A549 (cell line): Measurements from ENCODE around the gene RAD9A. TPM values are rescaled to one million over a fixed set of nuclear protein-coding genes. Genes with fewer than 3 reads are reported as not detected.

Source experiments
- ATAC-seq, 2 experiments: fragments of 200-7000 bp in 1 of 2; fragments of >200 bp in 1 of 2; cut with Nextera tagmentation in 1 of 2; cut with Tn5 transposase in 1 of 2; 3 replicates each; pipeline versions ENCODE4 v1.8.0 to v1.9.1; 2018 to 2020; ENCODE audit warnings: mild to moderate bottlenecking in 1 of 2, moderate library complexity in 1 of 2
- CTCF ChIA-PET: fragments of 300-600 bp; sonication (Branson Sonifier 250); formaldehyde crosslinking; extraction: SDS; loops from one replicate; lab custom pipeline; 2021; ENCODE audit warnings: antibody characterized with exemption, inconsistent platforms; lab: Yijun Ruan, JAX
- POLR2A ChIA-PET: fragments of 350-600 bp; formaldehyde crosslinking; extraction: SDS; loops from one replicate; lab custom pipeline; 2021; ENCODE audit warnings: antibody characterized with exemption, inconsistent platforms; lab: Yijun Ruan, JAX
- DNase-seq, 2 experiments: peaks; one replicate each; pipeline versions ENCODE4 v3.0.0 to v3.0.0-alpha.2; 2011 to 2016; ENCODE audit warnings: low read depth in 1 of 2, low spot score in 1 of 2
- FAIRE-seq: peaks from 2 replicates; lab custom pipeline; 2011; peaks lifted over from hg19 to GRCh38; lab: Jason Lieb, UNC
- H3K27ac ChIP-seq, 2 experiments: fragments of >200 bp; sonication (Bioruptor Twin); formaldehyde crosslinking; 3 replicates each; pipeline ENCODE4 v1.5.1; 2016 to 2017
- H3K4me1 ChIP-seq: fragments of >200 bp; sonication (Bioruptor Twin); formaldehyde crosslinking; 3 replicates; pipeline ENCODE4 v1.6.1; 2016
- H3K4me2 ChIP-seq: fragments of >200 bp; sonication (Bioruptor Twin); formaldehyde crosslinking; 3 replicates; pipeline ENCODE4 v1.6.1; 2016
- H3K4me3 ChIP-seq: fragments of >200 bp; sonication (Bioruptor Twin); formaldehyde crosslinking; 3 replicates; pipeline ENCODE4 v1.5.1; 2016
- H3K9me3 ChIP-seq: fragments of >200 bp; sonication (Bioruptor Twin); formaldehyde crosslinking; 3 replicates; pipeline ENCODE4 v1.6.1; 2016
- BHLHE40 ChIP-seq: IDR thresholded peaks from 2 replicates; pipeline ENCODE4 v1.6.1; 2012; ENCODE audit warnings: low read depth, low read length, inconsistent platforms
- CBX8 ChIP-seq: fragments of 200-600 bp; sonication (generic); IDR thresholded peaks from 2 replicates; pipeline ENCODE4 v1.6.1; 2016
- CEBPB ChIP-seq, 2 experiments: fragments of >200 bp in 1 of 2; sonication (Bioruptor Twin) in 1 of 2; formaldehyde crosslinking in 1 of 2; IDR thresholded peaks; 2 replicates each; pipeline ENCODE4 v1.6.1; 2012 to 2016
- CHD2 ChIP-seq: fragments of 150-350 bp; IDR thresholded peaks from 2 replicates; pipeline ENCODE4 v1.6.1; 2014; ENCODE audit warnings: low read length; ENCODE audit not compliant: partially characterized antibody
- EHF ChIP-seq: fragments of 250-450 bp; sonication (Bioruptor Pico); IDR thresholded peaks from 2 replicates; pipeline ENCODE4 v1.5.0; 2020; ENCODE audit warnings: mild to moderate bottlenecking
- EP300 ChIP-seq, 2 experiments: fragments of >200 bp; sonication (Bioruptor Twin); formaldehyde crosslinking; IDR thresholded peaks; 2 replicates in 1 of 2; 3 replicates in 1 of 2; pipeline ENCODE4 v1.6.1; 2016 to 2017
- FOSB ChIP-seq: fragments of 250-450 bp; sonication (Bioruptor Pico); IDR thresholded peaks from 2 replicates; pipeline ENCODE4 v1.5.0; 2020; ENCODE audit warnings: mild to moderate bottlenecking, moderate library complexity
- FOSL2 ChIP-seq, 2 experiments: fragments of 450-650 bp in 1 of 2; fragments of >200 bp in 1 of 2; sonication (Bioruptor Twin) in 1 of 2; formaldehyde crosslinking; IDR thresholded peaks; 2 replicates each; pipeline versions ENCODE4 v1.5.0 to v1.6.1; 2016 to 2020; ENCODE audit warnings: mild to moderate bottlenecking in 1 of 2, moderate library complexity in 1 of 2
- FOXS1 ChIP-seq: fragments of 250-450 bp; sonication (Bioruptor Pico); IDR thresholded peaks from 2 replicates; pipeline ENCODE4 v1.5.0; 2020; ENCODE audit warnings: mild to moderate bottlenecking, moderate library complexity
- HOXA7 ChIP-seq: fragments of 250-450 bp; sonication (Bioruptor Pico); IDR thresholded peaks from 2 replicates; pipeline ENCODE4 v1.5.0; 2020; ENCODE audit warnings: mild to moderate bottlenecking, moderate library complexity
- HOXB13 ChIP-seq: fragments of 250-450 bp; sonication (Bioruptor Pico); IDR thresholded peaks from 2 replicates; pipeline ENCODE4 v1.5.0; 2020; ENCODE audit warnings: low read depth, mild to moderate bottlenecking, moderate library complexity
- JUN ChIP-seq, 2 experiments: fragments of >200 bp; sonication (Bioruptor Twin); formaldehyde crosslinking; IDR thresholded peaks; 2 replicates in 1 of 2; 3 replicates in 1 of 2; pipeline ENCODE4 v1.6.1; 2016 to 2017
- KDM1A ChIP-seq: fragments of 200-600 bp; sonication (generic); IDR thresholded peaks from 2 replicates; pipeline ENCODE4 v1.6.1; 2016; ENCODE audit warnings: low read depth, mild to moderate bottlenecking
- KDM5A ChIP-seq: fragments of 200-600 bp; sonication (generic); IDR thresholded peaks from 2 replicates; pipeline ENCODE4 v1.6.1; 2016; ENCODE audit warnings: antibody characterized with exemption, mild to moderate bottlenecking
- MAFK ChIP-seq: fragments of 450-650 bp; IDR thresholded peaks from 2 replicates; pipeline ENCODE4 v1.6.1; 2014; ENCODE audit not compliant: partially characterized antibody
- PHF8 ChIP-seq: fragments of 200-600 bp; sonication (generic); IDR thresholded peaks from 2 replicates; pipeline ENCODE4 v1.6.1; 2016; ENCODE audit warnings: low read depth, mild to moderate bottlenecking, antibody characterized with exemption, moderate library complexity, borderline replicate concordance
- POLR2A ChIP-seq: IDR thresholded peaks from 2 replicates; pipeline ENCODE4 v1.6.1; 2012; ENCODE audit warnings: mild to moderate bottlenecking, low read length
- RAD21 ChIP-seq, 2 experiments: fragments of >200 bp in 1 of 2; sonication (Bioruptor Twin) in 1 of 2; formaldehyde crosslinking in 1 of 2; IDR thresholded peaks in 1 of 2; conservative IDR thresholded peaks in 1 of 2; 2 replicates in 1 of 2; 3 replicates in 1 of 2; pipeline ENCODE4 v1.6.1; 2012 to 2018; ENCODE audit warnings: inconsistent platforms in 1 of 2
- TP53 ChIP-seq: fragments of 250-450 bp; sonication (Bioruptor Pico); IDR thresholded peaks from 2 replicates; pipeline ENCODE4 v1.5.0; 2021; ENCODE audit warnings: mild to moderate bottlenecking, moderate library complexity
- WGBS: methylation state at CpG from one replicate; pipeline ENCODE4 v1.1.6; 2017; ENCODE audit errors: missing lambda C conversion rate; 5-methylcytosine and 5-hydroxymethylcytosine counted together
- polyA plus RNA-seq, 4 experiments: library from polyadenylated mRNA; depleted of rRNA in 3 of 4; stranded (reverse); fragments of >200 nt; fragmentation: RNase III in 1 of 4; extraction: RNeasy Plus Mini Kit Qiagen cat#74134 plus additional on column Dnase treatment in 1 of 4; gene quantifications; 2 replicates in 3 of 4; 3 replicates in 1 of 4; pipeline ENCODE4 v1.2.3, GENCODE V29; 2011 to 2017
- TF ChIP-seq, protein P1 (sequence below): IDR thresholded peaks from 2 replicates; pipeline ENCODE4 v1.6.1; 2012
- TF ChIP-seq, protein P2 (sequence below): IDR thresholded peaks from 2 replicates; pipeline ENCODE4 v1.6.1; 2012
- TF ChIP-seq, protein P3 (sequence below): fragments of >200 bp; sonication (Bioruptor Twin); formaldehyde crosslinking; IDR thresholded peaks from 3 replicates; pipeline ENCODE4 v1.6.1; 2016
- TF ChIP-seq, protein P4 (sequence below): IDR thresholded peaks from 2 replicates; pipeline ENCODE4 v1.6.1; 2012; ENCODE audit warnings: low read depth, borderline replicate concordance
- TF ChIP-seq, protein P5 (sequence below): fragments of 200-600 bp; sonication (generic); IDR thresholded peaks from 2 replicates; pipeline ENCODE4 v1.6.1; 2016; ENCODE audit warnings: antibody characterized with exemption, mild to moderate bottlenecking, moderate library complexity

The RAD9A gene
- polyA plus RNA-seq, 2 of the 4 experiments (the other 2 are of a cell fraction), result 19.0 to 43.7 TPM

DNA sequence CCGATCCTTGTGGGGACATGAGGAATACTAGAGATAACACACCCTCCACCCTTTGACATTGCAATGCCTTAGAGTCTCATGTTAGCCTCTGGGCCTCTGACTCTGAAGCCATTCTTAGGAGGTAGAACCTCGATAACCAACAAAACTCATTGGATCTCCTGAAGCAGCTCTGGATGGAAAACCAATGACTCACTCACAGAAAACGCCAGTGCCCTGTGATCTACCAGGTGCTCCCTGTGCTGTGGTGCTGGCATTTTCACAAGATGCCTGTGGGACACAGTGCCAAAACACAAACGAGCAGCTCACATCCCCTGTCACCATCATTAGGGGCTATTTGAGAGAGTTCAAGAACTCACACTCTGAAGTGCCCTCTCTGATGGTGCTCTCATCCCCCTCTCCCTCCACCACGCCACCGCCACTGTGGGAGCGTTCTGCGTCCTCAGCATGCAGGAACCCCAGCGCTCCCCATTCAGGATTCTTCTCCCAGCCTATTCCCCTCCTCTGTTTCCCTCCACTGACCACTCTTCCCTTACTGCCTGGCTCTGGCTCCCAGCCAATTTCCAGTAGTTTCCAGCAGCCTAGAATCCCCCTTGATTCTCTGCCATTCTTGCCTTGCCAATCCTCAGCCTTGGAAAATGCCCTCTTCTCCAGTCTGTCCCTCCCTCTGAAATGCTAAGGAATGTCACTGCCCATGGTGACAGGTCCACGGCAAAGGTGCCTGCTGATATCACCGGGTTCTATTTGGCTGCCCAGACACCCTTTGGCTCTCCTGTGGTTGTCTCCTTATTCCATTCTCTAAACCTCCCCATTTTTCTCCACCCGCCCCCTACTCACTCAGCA is 33.7 kb upstream of the RAD9A start:
- TF ChIP-seq HOXA7 (no peak), MAFK (no peak), FOSB (CRISPR knock-in tag) (no peak), EHF (CRISPR knock-in tag) (no peak), FOXS1 (CRISPR knock-in tag) (no peak), CEBPB (IDR thresholded peaks at IDR 0.05) (no peak), FOSL2 (IDR thresholded peaks at IDR 0.05) (peak; percentile 12; the same call in 1 of the 2 replicates), FOSL2 (CRISPR knock-in tag; IDR thresholded peaks at IDR 0.05) (peak; percentile 63), HOXB13 (CRISPR knock-in tag) (no peak), JUN (IDR thresholded peaks at IDR 0.05) (peak in 1 of 2 experiments; percentile 27; a peak in 1 of 5 replicates), POLR2A (no peak), RAD21 (conservative IDR thresholded peaks at IDR 0.05 in 1 of 2, IDR thresholded peaks at IDR 0.05 in 1 of 2) (no peak), KDM5A (no peak), PHF8 (no peak), KDM1A (no peak), CBX8 (no peak), TP53 (no peak), EP300 (IDR thresholded peaks at IDR 0.05) (no peak), CHD2 (no peak), BHLHE40 (no peak)
- TF ChIP-seq, protein P1, sequence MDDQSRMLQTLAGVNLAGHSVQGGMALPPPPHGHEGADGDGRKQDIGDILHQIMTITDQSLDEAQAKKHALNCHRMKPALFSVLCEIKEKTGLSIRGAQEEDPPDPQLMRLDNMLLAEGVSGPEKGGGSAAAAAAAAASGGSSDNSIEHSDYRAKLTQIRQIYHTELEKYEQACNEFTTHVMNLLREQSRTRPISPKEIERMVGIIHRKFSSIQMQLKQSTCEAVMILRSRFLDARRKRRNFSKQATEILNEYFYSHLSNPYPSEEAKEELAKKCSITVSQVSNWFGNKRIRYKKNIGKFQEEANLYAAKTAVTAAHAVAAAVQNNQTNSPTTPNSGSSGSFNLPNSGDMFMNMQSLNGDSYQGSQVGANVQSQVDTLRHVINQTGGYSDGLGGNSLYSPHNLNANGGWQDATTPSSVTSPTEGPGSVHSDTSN, result peak; percentile 64; the same call in 1 of the 2 replicates
- TF ChIP-seq, protein P2, sequence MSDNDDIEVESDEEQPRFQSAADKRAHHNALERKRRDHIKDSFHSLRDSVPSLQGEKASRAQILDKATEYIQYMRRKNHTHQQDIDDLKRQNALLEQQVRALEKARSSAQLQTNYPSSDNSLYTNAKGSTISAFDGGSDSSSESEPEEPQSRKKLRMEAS, result 0 out of 2 replicates have a peak, but pooled peaks have one; percentile 28
- TF ChIP-seq, protein P3, sequence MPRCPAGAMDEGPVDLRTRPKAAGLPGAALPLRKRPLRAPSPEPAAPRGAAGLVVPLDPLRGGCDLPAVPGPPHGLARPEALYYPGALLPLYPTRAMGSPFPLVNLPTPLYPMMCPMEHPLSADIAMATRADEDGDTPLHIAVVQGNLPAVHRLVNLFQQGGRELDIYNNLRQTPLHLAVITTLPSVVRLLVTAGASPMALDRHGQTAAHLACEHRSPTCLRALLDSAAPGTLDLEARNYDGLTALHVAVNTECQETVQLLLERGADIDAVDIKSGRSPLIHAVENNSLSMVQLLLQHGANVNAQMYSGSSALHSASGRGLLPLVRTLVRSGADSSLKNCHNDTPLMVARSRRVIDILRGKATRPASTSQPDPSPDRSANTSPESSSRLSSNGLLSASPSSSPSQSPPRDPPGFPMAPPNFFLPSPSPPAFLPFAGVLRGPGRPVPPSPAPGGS, result no peak
- TF ChIP-seq, protein P4, sequence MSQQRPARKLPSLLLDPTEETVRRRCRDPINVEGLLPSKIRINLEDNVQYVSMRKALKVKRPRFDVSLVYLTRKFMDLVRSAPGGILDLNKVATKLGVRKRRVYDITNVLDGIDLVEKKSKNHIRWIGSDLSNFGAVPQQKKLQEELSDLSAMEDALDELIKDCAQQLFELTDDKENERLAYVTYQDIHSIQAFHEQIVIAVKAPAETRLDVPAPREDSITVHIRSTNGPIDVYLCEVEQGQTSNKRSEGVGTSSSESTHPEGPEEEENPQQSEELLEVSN, result no peak
- TF ChIP-seq, protein P5, sequence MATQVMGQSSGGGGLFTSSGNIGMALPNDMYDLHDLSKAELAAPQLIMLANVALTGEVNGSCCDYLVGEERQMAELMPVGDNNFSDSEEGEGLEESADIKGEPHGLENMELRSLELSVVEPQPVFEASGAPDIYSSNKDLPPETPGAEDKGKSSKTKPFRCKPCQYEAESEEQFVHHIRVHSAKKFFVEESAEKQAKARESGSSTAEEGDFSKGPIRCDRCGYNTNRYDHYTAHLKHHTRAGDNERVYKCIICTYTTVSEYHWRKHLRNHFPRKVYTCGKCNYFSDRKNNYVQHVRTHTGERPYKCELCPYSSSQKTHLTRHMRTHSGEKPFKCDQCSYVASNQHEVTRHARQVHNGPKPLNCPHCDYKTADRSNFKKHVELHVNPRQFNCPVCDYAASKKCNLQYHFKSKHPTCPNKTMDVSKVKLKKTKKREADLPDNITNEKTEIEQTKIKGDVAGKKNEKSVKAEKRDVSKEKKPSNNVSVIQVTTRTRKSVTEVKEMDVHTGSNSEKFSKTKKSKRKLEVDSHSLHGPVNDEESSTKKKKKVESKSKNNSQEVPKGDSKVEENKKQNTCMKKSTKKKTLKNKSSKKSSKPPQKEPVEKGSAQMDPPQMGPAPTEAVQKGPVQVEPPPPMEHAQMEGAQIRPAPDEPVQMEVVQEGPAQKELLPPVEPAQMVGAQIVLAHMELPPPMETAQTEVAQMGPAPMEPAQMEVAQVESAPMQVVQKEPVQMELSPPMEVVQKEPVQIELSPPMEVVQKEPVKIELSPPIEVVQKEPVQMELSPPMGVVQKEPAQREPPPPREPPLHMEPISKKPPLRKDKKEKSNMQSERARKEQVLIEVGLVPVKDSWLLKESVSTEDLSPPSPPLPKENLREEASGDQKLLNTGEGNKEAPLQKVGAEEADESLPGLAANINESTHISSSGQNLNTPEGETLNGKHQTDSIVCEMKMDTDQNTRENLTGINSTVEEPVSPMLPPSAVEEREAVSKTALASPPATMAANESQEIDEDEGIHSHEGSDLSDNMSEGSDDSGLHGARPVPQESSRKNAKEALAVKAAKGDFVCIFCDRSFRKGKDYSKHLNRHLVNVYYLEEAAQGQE, result no peak
- WGBS, result 64% methylated on average over 12 of the region's 12 CpGs
- ChIA-PET POLR2A (interaction anchor here (0.8 to 8.3 kb wide), 4 partner anchors 15 to 44 kb away, joined by 4 to 172 read pairs (median 68); partner anchors contain the start of genes CLCF1, PPP1CA and RAD9A), CTCF (interaction anchor here (1.8 to 20.0 kb wide), 4 partner anchors 13 to 111 kb away, joined by 6 to 1913 read pairs (median 43); partner anchors contain the start of genes CLCF1, PPP1CA, RAD9A and TBC1D10C)
- H3K9me3 ChIP-seq, result no peaks in the 10 kb centered on the region
- H3K27ac ChIP-seq, result peak overlapping the region; percentile 93 to 98
- no peak overlapping the region for H3K4me3 ChIP-seq
- ATAC-seq (no peak), FAIRE-seq (no peak), DNase-seq (peak; percentile 43 to 61)
- H3K4me2 ChIP-seq, result peak overlapping the region; percentile 93
- H3K4me1 ChIP-seq, result peaks cover 72% of the 10 kb centered on the region
